Measurements from ENCODE around the gene HNRNPDL.
"Not testable (repeated sequence)": the region's sequence is repeated elsewhere in the genome, so short reads cannot be mapped to it uniquely, and the experiment has no call there.

HNRNPDL gene

GRCh38 chr4:82431831-82432230, 1.6 kb upstream of the HNRNPDL start:
- DNase-seq: no peak

- peak; percentile 45 to 47 for DNase-seq
Measured at GRCh38 chr4:82430964-82431745, 893 bp upstream of the HNRNPDL start.

- no peak for DNase-seq
Measured at GRCh38 chr4:82429728-82430192, 502 bp downstream of the HNRNPDL start.

- peak; percentile 93 to 94 for DNase-seq
Measured at GRCh38 chr4:82428969-82429727, 1.1 kb downstream of the HNRNPDL start.

- DNase-seq: no peak
Measured at GRCh38 chr4:82428526-82428968, 1.7 kb downstream of the HNRNPDL start.

- no peak for DNase-seq
Measured at GRCh38 chr4:82425478-82425877, 4.8 kb downstream of the HNRNPDL start.

GRCh38 chr4:82423245-82424054, 6.8 kb downstream of the HNRNPDL start:
- no peak for DNase-seq

GRCh38 chr4:82422616-82423015, 7.6 kb downstream of the HNRNPDL start:
- DNase-seq: no peak

GRCh38 chr4:82421796-82422560, 8.3 kb downstream of the HNRNPDL start:
- peak; percentile 20 to 24 for DNase-seq

GRCh38 chr4:82419451-82419850, 10.8 kb downstream of the HNRNPDL start:
- DNase-seq: no peak

GRCh38 chr4:82415922-82416365, 14.3 kb downstream of the HNRNPDL start:
- DNase-seq: no peak

GRCh38 chr4:82415061-82415460, 15.2 kb downstream of the HNRNPDL start:
- DNase-seq: not testable (repeated sequence)

- no peak for DNase-seq
Measured at GRCh38 chr4:82403725-82404124, 26.5 kb downstream of the HNRNPDL start.

GRCh38 chr4:82402196-82402775, 28.0 kb downstream of the HNRNPDL start:
- no peak for DNase-seq

- DNase-seq: no peak
Measured at GRCh38 chr4:82401600-82401999, 28.7 kb downstream of the HNRNPDL start.

- DNase-seq: no peak
Measured at GRCh38 chr4:82398263-82398662, 32.0 kb downstream of the HNRNPDL start.

- no peak for DNase-seq
Measured at GRCh38 chr4:82397527-82397926, 32.7 kb downstream of the HNRNPDL start.

GRCh38 chr4:82394896-82395295, 35.4 kb downstream of the HNRNPDL start:
- DNase-seq: no peak

- not testable (repeated sequence) for DNase-seq
Measured at GRCh38 chr4:82390061-82390460, 40.2 kb downstream of the HNRNPDL start.

GRCh38 chr4:82388405-82388804, 41.9 kb downstream of the HNRNPDL start:
- DNase-seq: no peak

GRCh38 chr4:82386312-82386711, 44.0 kb downstream of the HNRNPDL start:
- not testable (repeated sequence) for DNase-seq

GRCh38 chr4:82382751-82383150, 47.5 kb downstream of the HNRNPDL start:
- DNase-seq: no peak
